ENCODE data around the gene CDKN1C.

CDKN1C gene

DNA sequence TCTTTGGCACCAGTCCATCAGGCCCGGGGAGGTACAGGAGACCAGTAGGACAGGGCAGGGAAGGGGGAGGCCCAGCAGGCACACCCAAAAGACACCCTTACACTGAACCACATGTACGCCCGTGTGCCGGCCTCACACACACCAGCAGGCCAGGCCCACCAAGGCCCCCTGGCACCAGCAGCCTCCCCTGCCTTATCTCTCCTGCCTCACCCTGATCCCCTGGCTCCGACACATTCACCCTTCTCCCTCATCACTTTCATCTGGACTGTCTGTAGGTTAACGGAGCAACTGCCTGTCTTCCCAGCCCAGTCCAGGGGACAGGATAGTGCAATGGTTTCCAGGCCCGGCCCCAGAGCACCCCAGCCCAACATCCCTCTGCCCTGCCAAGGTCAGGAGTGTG is 4.9 kb downstream of the CDKN1C start:
- in situ Hi-C loops (cut with HindIII; ENCODE audit: low sequenced_read_pairs), result no loop called here
- TF ChIP-seq, protein P1, sequence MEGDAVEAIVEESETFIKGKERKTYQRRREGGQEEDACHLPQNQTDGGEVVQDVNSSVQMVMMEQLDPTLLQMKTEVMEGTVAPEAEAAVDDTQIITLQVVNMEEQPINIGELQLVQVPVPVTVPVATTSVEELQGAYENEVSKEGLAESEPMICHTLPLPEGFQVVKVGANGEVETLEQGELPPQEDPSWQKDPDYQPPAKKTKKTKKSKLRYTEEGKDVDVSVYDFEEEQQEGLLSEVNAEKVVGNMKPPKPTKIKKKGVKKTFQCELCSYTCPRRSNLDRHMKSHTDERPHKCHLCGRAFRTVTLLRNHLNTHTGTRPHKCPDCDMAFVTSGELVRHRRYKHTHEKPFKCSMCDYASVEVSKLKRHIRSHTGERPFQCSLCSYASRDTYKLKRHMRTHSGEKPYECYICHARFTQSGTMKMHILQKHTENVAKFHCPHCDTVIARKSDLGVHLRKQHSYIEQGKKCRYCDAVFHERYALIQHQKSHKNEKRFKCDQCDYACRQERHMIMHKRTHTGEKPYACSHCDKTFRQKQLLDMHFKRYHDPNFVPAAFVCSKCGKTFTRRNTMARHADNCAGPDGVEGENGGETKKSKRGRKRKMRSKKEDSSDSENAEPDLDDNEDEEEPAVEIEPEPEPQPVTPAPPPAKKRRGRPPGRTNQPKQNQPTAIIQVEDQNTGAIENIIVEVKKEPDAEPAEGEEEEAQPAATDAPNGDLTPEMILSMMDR (IDR thresholded peaks at IDR 0.05; ENCODE audit: low read depth, low read length), result no peak
- DNase-seq (ENCODE audit: low read depth, low spot score), result no peak
- no peak overlapping the region for H3K4me3 ChIP-seq (ENCODE audit: low read depth, low read length)

DNA sequence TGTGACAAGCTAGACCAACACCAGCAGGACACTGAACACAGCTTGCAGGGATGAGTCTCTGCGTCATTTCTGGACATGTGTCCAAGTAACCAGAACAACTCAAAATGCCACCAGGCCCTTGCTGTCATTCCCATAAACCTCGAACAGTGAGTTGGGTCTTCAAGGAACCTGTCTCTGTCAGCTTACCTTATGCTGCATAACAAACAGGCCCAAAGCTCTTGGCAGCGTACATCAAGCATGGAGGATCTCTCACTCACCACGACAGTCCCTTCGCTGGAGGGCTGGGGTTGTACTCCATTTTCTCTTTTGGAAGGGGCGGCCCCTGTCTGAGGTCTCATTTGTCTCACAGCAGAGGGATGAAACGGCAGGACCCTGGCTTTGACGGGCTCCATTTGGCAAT is 6.8 kb downstream of the CDKN1C start:
- no peak for DNase-seq (ENCODE audit: low read depth, low spot score)
- H3K4me3 ChIP-seq (ENCODE audit: low read depth, low read length), result no peak overlapping the region
- in situ Hi-C loops (cut with HindIII; ENCODE audit: low sequenced_read_pairs), result no loop called here
- TF ChIP-seq, protein P1 (IDR thresholded peaks at IDR 0.05; ENCODE audit: low read depth, low read length), result no peak

DNA sequence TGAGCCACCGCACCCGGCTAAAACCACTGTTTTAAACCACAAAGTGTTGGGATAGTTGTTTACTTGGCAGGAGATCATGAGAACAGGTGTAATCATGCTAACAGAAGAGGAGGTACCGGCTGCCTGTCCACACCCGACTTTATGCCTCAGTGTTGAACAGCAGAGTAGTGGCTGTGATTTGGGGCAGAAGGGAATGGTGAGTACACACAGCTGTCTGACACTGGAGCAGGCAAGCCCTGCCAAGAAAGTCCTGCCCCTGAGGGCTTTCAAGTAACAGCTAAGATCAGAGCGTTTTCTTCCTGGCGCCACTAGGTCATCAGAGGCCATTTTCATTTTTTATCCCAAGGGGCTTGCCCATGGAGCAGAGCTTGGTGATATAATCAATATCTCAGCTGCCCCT is 8.1 kb downstream of the CDKN1C start:
- in situ Hi-C loops (cut with HindIII; ENCODE audit: low sequenced_read_pairs), result no loop called here
- TF ChIP-seq, protein P1 (IDR thresholded peaks at IDR 0.05; ENCODE audit: low read depth, low read length), result no peak

DNA sequence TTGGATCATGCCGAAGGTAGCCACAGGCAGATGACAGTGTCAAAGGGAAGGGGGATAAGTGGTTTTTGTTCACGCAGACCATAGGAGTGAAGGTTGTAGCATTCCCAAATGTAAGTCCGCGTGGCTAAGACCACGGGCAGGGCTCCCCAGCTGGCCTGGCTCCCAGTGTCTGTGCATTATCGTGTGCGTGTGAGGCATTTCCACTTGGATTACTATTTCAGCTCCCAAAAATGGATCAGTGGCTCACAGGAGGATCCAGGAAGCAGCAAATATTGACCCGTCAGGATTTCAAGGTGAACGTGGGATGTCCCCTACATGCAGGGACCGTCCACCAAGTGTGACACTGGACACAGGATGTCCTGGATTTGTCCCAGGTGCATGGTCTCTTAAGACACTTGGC is 10.6 kb downstream of the CDKN1C start:
- TF ChIP-seq, protein P1 (IDR thresholded peaks at IDR 0.05; ENCODE audit: low read depth, low read length), result no peak
- in situ Hi-C loops (cut with HindIII; ENCODE audit: low sequenced_read_pairs), result no loop called here
- H3K4me3 ChIP-seq (ENCODE audit: low read depth, low read length), result no peak overlapping the region

More for the DNA sequence above, 8.1 kb downstream of the CDKN1C start:
- H3K4me3 ChIP-seq (ENCODE audit: low read depth, low read length), result no peak overlapping the region
- no peak for DNase-seq (ENCODE audit: low read depth, low spot score)

DNA sequence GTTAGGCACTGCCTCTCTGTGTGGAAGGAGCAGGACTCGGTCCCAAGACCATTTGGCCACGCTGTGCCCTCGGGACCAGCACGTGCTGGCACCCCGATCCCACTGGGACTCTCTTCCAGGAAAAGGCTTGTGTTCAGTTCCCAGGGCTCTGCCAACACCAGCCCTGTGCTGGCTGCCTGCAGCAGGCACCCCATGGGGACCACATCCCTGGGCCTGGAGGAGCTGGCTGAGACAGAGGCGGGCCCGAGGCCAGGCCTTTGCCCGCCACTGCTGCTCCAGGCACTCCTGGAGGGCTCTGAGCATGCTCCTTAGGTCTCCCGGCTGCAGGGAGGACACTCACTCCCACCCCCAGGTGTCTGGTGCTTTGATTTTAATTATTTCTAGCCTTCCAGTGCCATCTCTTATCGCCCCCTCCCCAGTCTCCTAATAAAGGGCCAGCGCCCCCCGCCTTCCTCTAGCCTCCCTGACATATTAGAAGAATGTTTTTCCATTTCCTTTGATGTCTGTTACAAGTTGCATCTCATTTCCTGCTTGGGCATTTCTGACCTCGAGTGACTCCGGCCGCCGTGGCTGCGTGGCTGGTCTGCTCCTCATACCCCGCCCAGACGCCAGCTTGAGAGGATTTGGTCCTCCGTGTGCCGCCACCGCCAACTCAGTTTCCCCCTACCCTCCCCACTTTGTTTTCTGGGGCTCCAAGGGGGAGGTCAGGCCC is 14.4 kb downstream of the CDKN1C start:
- DNase-seq (ENCODE audit: low read depth, low spot score), result no peak
- TF ChIP-seq, protein P1 (IDR thresholded peaks at IDR 0.05; ENCODE audit: low read depth, low read length), result no peak
- no peak overlapping the region for H3K4me3 ChIP-seq (ENCODE audit: low read depth, low read length)
- in situ Hi-C loops (cut with HindIII; ENCODE audit: low sequenced_read_pairs), result no loop called here

More for the DNA sequence above, 10.6 kb downstream of the CDKN1C start:
- DNase-seq (ENCODE audit: low read depth, low spot score), result no peak

DNA sequence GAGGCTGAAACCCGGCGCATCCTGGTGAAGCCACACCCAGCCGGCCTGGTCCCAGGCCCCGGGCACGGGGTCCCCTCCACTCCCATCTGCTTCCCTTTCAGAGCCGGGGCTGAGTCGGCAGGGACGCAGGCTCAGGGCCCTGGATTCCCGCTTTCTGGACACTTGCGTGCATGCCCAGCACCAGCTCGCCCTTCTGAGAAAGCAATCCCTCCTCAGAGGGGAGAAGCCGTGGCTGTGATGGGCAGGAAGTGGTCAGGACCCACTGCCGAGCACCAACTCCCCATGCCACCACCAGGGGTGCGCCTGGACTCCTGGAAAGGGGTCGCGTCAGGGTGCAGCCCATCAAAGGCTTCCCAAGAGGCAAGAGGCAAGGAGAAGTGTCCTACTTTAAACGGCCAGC is 15.1 kb downstream of the CDKN1C start:
- H3K4me3 ChIP-seq (ENCODE audit: low read depth, low read length), result no peak overlapping the region
- no peak for DNase-seq (ENCODE audit: low read depth, low spot score)
- TF ChIP-seq, protein P1 (IDR thresholded peaks at IDR 0.05; ENCODE audit: low read depth, low read length), result no peak
- in situ Hi-C loops (cut with HindIII; ENCODE audit: low sequenced_read_pairs), result no loop called here
